ENCODE results near the gene LAMC2. TPM values are rescaled to one million over a fixed set of nuclear protein-coding genes. Genes with fewer than 3 reads are reported as not detected.

The LAMC2 gene
- total RNA-seq, 4 donors from 2014 or later, result 24.2 to 46.5 (median 35.5) TPM

DNA sequence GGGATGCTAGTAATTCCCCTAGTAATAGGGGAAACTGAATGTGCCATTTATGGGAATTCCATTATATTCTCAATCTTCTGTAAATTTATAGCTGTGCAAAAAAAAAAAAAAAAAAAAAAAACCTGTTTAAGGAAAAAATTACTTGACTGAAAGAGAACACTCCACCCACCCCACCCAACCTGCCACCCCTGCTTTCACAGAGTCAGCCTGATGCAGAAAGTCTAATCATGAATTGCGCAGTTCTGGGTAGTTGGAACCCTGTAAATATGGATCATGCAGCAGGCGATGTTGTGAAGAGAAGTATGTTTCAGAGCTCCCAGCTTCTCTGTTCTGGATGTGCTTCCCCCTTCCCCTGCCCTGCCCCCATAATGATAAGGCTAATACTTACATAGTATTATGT, 19.6 kb upstream of the LAMC2 start:
- Histone ChIP-seq H3K27ac (no peak overlapping the region), H3K9me3 (no peaks in the 10 kb centered on the region), H3K27me3 (no peaks in the 10 kb centered on the region), H3K4me1 (no peaks in the 10 kb centered on the region), H3K4me3 (no peak overlapping the region), H3K36me3 (no peaks in the 10 kb centered on the region)
- DNase-seq (ENCODE audit: low spot score in 2 of 2), result no peak
- 95% methylated on average over 2 of the region's 2 CpGs for WGBS
- TF ChIP-seq, protein P1, sequence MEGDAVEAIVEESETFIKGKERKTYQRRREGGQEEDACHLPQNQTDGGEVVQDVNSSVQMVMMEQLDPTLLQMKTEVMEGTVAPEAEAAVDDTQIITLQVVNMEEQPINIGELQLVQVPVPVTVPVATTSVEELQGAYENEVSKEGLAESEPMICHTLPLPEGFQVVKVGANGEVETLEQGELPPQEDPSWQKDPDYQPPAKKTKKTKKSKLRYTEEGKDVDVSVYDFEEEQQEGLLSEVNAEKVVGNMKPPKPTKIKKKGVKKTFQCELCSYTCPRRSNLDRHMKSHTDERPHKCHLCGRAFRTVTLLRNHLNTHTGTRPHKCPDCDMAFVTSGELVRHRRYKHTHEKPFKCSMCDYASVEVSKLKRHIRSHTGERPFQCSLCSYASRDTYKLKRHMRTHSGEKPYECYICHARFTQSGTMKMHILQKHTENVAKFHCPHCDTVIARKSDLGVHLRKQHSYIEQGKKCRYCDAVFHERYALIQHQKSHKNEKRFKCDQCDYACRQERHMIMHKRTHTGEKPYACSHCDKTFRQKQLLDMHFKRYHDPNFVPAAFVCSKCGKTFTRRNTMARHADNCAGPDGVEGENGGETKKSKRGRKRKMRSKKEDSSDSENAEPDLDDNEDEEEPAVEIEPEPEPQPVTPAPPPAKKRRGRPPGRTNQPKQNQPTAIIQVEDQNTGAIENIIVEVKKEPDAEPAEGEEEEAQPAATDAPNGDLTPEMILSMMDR (IDR thresholded peaks at IDR 0.05), result no peak
- TF ChIP-seq EP300 (IDR thresholded peaks at IDR 0.05), result no peak
- no peak for TF ChIP-seq POLR2A (IDR thresholded peaks at IDR 0.05)
- no peak for TF ChIP-seq POLR2AphosphoS5 (IDR thresholded peaks at IDR 0.05)

DNA sequence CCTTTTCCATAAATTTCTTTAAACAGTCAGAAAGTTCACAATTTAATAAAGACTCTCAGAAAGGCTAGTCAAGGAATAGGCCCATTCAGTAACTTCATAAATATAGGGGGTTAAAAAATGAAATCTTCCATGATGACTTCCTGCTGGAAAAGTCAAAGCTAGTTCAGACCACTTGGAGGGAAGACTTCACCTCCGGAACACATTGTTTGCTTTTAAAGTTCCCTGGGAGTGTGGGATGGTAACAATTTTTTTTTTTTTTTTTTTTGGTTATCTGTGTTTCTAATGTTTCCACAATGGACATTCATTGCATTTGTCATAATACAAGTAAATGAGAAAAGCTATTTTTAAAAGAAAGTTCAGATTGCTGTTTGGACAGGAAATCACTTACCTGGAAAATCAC, 18.4 kb upstream of the LAMC2 start:
- H3K4me1 ChIP-seq, result no peaks in the 10 kb centered on the region
- no peaks in the 10 kb centered on the region for H3K36me3 ChIP-seq
- no peaks in the 10 kb centered on the region for H3K9me3 ChIP-seq
- WGBS, result 69% methylated on average over 1 of the region's 1 CpG
- no peak for DNase-seq (ENCODE audit: low spot score in 2 of 2)
- no peak overlapping the region for H3K27ac ChIP-seq
- H3K4me3 ChIP-seq, result no peak overlapping the region
- H3K27me3 ChIP-seq, result no peaks in the 10 kb centered on the region
- TF ChIP-seq EP300 (IDR thresholded peaks at IDR 0.05) (no peak), POLR2A (IDR thresholded peaks at IDR 0.05) (no peak), POLR2AphosphoS5 (IDR thresholded peaks at IDR 0.05) (no peak)
- TF ChIP-seq, protein P1 (IDR thresholded peaks at IDR 0.05), result no peak

DNA sequence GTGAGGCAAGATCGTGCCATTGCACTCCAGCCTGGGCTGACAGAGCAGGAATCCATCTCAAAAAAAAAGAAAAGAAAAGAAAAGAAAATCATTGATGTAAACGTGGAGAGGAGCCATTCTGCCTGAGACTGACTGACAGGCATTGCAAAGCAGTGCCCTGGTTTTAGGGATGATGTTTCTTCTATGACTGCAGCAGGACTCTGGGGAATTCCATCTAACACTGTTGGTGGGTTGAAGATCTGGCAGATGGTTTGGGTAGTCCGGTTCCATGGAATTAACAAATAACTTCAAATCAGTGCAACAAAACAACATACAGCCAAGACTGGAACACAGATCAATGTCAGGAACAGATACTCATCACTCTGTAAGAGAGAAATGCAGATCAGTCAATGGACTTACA, 17.8 kb upstream of the LAMC2 start:
- Histone ChIP-seq H3K4me1 (no peaks in the 10 kb centered on the region), H3K4me3 (no peak overlapping the region), H3K27me3 (no peaks in the 10 kb centered on the region), H3K36me3 (no peaks in the 10 kb centered on the region), H3K27ac (no peak overlapping the region), H3K9me3 (no peaks in the 10 kb centered on the region)
- WGBS, result 64% methylated on average over 3 of the region's 3 CpGs
- DNase-seq (ENCODE audit: low spot score in 2 of 2), result no peak
- no peak for TF ChIP-seq EP300 (IDR thresholded peaks at IDR 0.05)

DNA sequence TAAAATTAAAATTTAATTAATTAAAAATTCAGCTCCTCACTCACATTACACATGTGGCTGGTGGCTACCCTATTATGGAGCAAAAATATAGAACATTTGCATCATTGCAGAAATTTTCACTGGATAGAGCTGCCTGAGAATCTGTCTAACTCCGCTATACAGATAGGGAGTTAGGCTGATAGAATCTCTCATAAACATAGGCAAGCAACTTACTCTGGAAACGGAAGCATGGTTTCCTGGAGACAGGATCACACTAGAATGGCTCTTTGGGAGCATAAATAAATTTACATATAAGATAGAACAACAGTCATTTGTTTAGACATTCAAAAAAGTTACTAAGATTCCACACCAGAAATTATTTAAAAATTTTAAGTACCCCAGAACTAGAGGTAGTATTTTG, 12.2 kb upstream of the LAMC2 start:
- H3K4me1 ChIP-seq, result peaks cover 6% of the 10 kb centered on the region
- no peaks in the 10 kb centered on the region for H3K36me3 ChIP-seq
- H3K27ac ChIP-seq, result no peak overlapping the region
- no peak overlapping the region for H3K4me3 ChIP-seq
- WGBS, result 77% methylated on average over 2 of the region's 2 CpGs
- no peak for DNase-seq (ENCODE audit: low spot score in 2 of 2)
- no peaks in the 10 kb centered on the region for H3K27me3 ChIP-seq
- TF ChIP-seq EP300 (IDR thresholded peaks at IDR 0.05) (no peak), POLR2A (IDR thresholded peaks at IDR 0.05) (no peak), POLR2AphosphoS5 (IDR thresholded peaks at IDR 0.05) (no peak)
- TF ChIP-seq, protein P1 (IDR thresholded peaks at IDR 0.05), result no peak
- no peaks in the 10 kb centered on the region for H3K9me3 ChIP-seq

DNA sequence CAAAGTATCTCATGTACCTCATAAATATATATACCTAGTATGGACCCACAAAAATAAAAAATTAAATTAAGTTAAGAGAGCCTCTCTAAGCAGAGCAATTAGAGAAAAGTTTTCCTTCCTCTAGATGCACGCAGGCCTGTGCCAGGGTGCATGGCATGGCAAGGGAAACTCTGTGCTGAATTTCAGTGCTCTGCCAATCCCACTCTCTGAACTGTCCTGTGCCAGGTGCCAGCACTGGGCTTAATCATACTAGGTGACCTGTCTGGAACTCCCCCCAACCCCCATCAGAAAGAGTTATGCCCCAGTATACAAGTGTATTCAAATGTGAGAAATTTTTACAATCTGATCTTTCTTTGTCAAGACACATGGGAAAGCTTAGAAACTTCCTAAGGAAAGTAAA, 10.4 kb upstream of the LAMC2 start:
- no peak overlapping the region for H3K27ac ChIP-seq

More for the DNA sequence above, 10.4 kb upstream of the LAMC2 start:
- peaks cover 24% of the 10 kb centered on the region for H3K4me1 ChIP-seq
- H3K4me3 ChIP-seq, result no peak overlapping the region
- TF ChIP-seq, protein P1 (IDR thresholded peaks at IDR 0.05), result no peak
- TF ChIP-seq POLR2A (IDR thresholded peaks at IDR 0.05) (no peak), EP300 (IDR thresholded peaks at IDR 0.05) (no peak), POLR2AphosphoS5 (IDR thresholded peaks at IDR 0.05) (no peak)
- H3K27me3 ChIP-seq, result no peaks in the 10 kb centered on the region
- H3K9me3 ChIP-seq, result no peaks in the 10 kb centered on the region
- WGBS, result 71% methylated on average over 1 of the region's 1 CpG
- DNase-seq (ENCODE audit: low spot score in 2 of 2), result no peak
- H3K36me3 ChIP-seq, result no peaks in the 10 kb centered on the region
